ENCODE results near the gene IL1R1.

Gene IL1R1

GRCh38 chr2:102145934-102146333, 3.4 kb downstream of the IL1R1 start:
- no peak overlapping the region for H3K4me3 ChIP-seq (ENCODE audit: low read depth, low read length)
- no peak for DNase-seq (ENCODE audit: low read depth)
- no peak for TF ChIP-seq CTCF (IDR thresholded peaks at IDR 0.05; ENCODE audit: low read depth, low read length, missing control alignments)

GRCh38 chr2:102147935-102148334, 5.4 kb downstream of the IL1R1 start:
- H3K4me3 ChIP-seq (ENCODE audit: low read depth, low read length), result no peak overlapping the region
- no peak for TF ChIP-seq CTCF (IDR thresholded peaks at IDR 0.05; ENCODE audit: low read depth, low read length, missing control alignments)
- no peak for DNase-seq (ENCODE audit: low read depth)

- H3K4me3 ChIP-seq (ENCODE audit: low read depth, low read length), result no peak overlapping the region
- TF ChIP-seq CTCF (IDR thresholded peaks at IDR 0.05; ENCODE audit: low read depth, low read length, missing control alignments), result no peak
- no peak for DNase-seq (ENCODE audit: low read depth)
Measured at GRCh38 chr2:102149243-102149642, 6.7 kb downstream of the IL1R1 start.

GRCh38 chr2:102149644-102150455, 7.3 kb downstream of the IL1R1 start:
- DNase-seq (ENCODE audit: low read depth), result no peak
- no peak for TF ChIP-seq CTCF (IDR thresholded peaks at IDR 0.05; ENCODE audit: low read depth, low read length, missing control alignments)
- H3K4me3 ChIP-seq (ENCODE audit: low read depth, low read length), result no peak overlapping the region

GRCh38 chr2:102154364-102154763, 11.8 kb downstream of the IL1R1 start:
- H3K4me3 ChIP-seq (ENCODE audit: low read depth, low read length), result no peak overlapping the region
- no peak for DNase-seq (ENCODE audit: low read depth)
- TF ChIP-seq CTCF (IDR thresholded peaks at IDR 0.05; ENCODE audit: low read depth, low read length, missing control alignments), result no peak

GRCh38 chr2:102154946-102155702, 12.6 kb downstream of the IL1R1 start:
- no peak for TF ChIP-seq CTCF (IDR thresholded peaks at IDR 0.05; ENCODE audit: low read depth, low read length, missing control alignments)

More at GRCh38 chr2:102154946-102155702, 12.6 kb downstream of the IL1R1 start:
- no peak overlapping the region for H3K4me3 ChIP-seq (ENCODE audit: low read depth, low read length)
- DNase-seq (ENCODE audit: low read depth), result no peak
